Activated CD8-positive, alpha-beta T cell treated with anti-CD3 and anti-CD28 coated beads for 36 hours (primary cell): ENCODE measurements around the gene VWA5A. TPM values are rescaled to one million over a fixed set of nuclear protein-coding genes. Genes with fewer than 3 reads are reported as not detected.

ENCODE experiments used
- ATAC-seq: fragments of 200-7000 bp; cut with Tn5 transposase; one replicate; pipeline ENCODE4 v1.10.0; 2021; ENCODE audit warnings: mild to moderate bottlenecking, moderate library complexity
- CTCF ChIA-PET: fragments of 350-600 bp; sonication (Branson Sonifier 250); formaldehyde crosslinking; loops from one replicate; lab custom pipeline; 2021; ENCODE audit warnings: antibody characterized with exemption; lab: Charles Lee
- POLR2A ChIA-PET: fragments of 350-600 bp; sonication (Branson Sonifier 250); formaldehyde crosslinking; loops from one replicate; lab custom pipeline; 2021; ENCODE audit warnings: antibody characterized with exemption; lab: Charles Lee
- DNase-seq: peaks from one replicate; pipeline ENCODE4 v3.0.0-alpha.2; 2020
- H3K27ac Mint-ChIP-seq: one replicate; pipeline ENCODE4 v1.8.0; 2021; ENCODE audit warnings: mild to moderate bottlenecking, mixed read lengths
- H3K27me3 Mint-ChIP-seq: one replicate; pipeline ENCODE4 v1.8.0; 2021; ENCODE audit warnings: mixed read lengths
- H3K36me3 Mint-ChIP-seq: one replicate; pipeline ENCODE4 v1.8.0; 2021; ENCODE audit warnings: low read depth, mixed read lengths
- H3K4me1 Mint-ChIP-seq: one replicate; pipeline ENCODE4 v1.8.0; 2021; ENCODE audit warnings: low read depth, mixed read lengths
- H3K4me3 Mint-ChIP-seq: one replicate; pipeline ENCODE4 v1.8.0; 2021; ENCODE audit warnings: mild to moderate bottlenecking, moderate library complexity, mixed read lengths
- H3K9me3 Mint-ChIP-seq: one replicate; pipeline ENCODE4 v1.8.0; 2021; ENCODE audit warnings: mixed read lengths
- CTCF ChIP-seq: fragments of 200-600 bp; IDR thresholded peaks from one replicate; pipeline ENCODE4 v1.8.0; 2022; ENCODE audit warnings: antibody characterized with exemption, mild to moderate bottlenecking
- intact Hi-C: fragments of 100-400 bp; cut with micrococcal nuclease; formaldehyde crosslinking; loops from one replicate; pipeline ENCODE4 v1.10.0; 2022
- total RNA-seq, 2 experiments: library from RNA; stranded (reverse); gene quantifications; one replicate each; pipeline ENCODE4 v1.2.3, GENCODE V29; 2021

The VWA5A gene
- total RNA-seq, 2 experiments from 2014 or later = 4.4 TPM

DNA sequence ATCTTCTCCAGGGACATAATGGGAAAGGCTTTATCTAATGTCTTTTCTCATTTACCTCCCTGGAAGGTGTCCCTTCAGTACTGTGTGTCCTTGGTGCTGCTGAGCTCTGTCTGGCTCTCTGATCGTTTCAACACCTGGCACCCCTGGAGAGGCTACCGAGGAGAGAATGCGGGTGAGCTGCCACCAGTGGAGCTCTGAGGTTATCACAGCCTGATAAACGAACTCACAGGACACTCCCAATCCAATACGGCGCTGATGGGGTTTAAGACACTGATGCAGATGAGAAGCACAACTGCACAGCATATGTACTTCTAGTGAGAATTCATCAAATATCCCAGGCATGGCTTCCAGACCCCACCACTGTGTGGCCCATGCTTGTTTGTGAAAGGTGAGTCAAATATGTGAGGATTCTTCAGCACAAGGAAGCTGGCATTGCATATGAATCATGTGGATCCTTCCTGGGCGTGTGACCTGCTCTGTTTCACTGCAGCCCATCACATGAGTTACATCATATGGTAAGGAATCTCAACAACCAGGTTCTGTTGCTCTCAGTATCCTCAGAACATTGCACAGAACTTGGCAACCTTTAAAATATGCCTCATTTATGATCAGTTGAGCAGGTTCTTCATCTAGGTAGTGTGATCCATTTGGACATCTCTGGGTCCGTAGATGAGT is 34.8 kb upstream of the VWA5A start:
- H3K9me3 Mint-ChIP-seq = no peaks in the 10 kb centered on the region
- ChIA-PET CTCF (interaction anchor here (1.1 to 1.3 kb wide), 2 partner anchors 8 to 114 kb away, joined by 3 to 5 read pairs; no protein-coding TSS in a partner anchor), POLR2A (no interaction called here)
- H3K36me3 Mint-ChIP-seq = no peaks in the 10 kb centered on the region
- peaks cover 26% of the 10 kb centered on the region for H3K27me3 Mint-ChIP-seq
- H3K4me3 Mint-ChIP-seq = no peak overlapping the region
- no peak for DNase-seq
- no peak for TF ChIP-seq CTCF
- no peak for ATAC-seq
- peaks cover 6% of the 10 kb centered on the region for H3K4me1 Mint-ChIP-seq
- H3K27ac Mint-ChIP-seq = no peak overlapping the region
- intact Hi-C loops = no loop called here

DNA sequence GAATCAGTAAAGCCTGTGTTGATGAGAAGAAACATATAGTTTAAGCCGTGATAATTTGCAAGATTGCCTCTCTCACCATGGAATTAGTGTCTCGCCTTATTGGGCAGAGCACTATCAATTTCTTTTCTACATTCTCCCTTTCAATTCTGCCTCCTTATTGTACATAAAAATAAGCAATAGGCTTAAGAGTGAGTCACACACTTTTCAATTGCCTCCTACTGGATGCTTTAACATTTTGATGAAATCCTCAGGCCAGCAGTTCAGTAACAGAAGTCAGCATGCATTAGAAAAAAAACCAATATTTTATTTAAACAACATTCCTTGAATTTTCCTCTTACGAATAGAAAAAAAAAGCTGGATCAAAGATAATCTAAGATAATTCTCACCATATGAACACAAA is 33.8 kb upstream of the VWA5A start:
- Mint-ChIP-seq H3K4me1 (peaks cover 1% of the 10 kb centered on the region), H3K9me3 (no peaks in the 10 kb centered on the region), H3K36me3 (no peaks in the 10 kb centered on the region), H3K27me3 (peaks cover 28% of the 10 kb centered on the region), H3K27ac (no peak overlapping the region), H3K4me3 (no peak overlapping the region)
- no peak for ATAC-seq
- intact Hi-C loops = no loop called here
- DNase-seq = no peak
- TF ChIP-seq CTCF = no peak
- CTCF ChIA-PET = interaction anchor here (1.3 to 2.6 kb wide), 2 partner anchors 10 to 11 kb away, joined by 4 to 13 read pairs; no protein-coding TSS in a partner anchor
- POLR2A ChIA-PET = no interaction called here

GRCh38 chr11:124082371-124082770 is 32.9 kb upstream of the VWA5A start:
- no peak for TF ChIP-seq CTCF
- no peak overlapping the region for H3K4me3 Mint-ChIP-seq
- DNase-seq (no peak), ATAC-seq (no peak)
- no peaks in the 10 kb centered on the region for H3K4me1 Mint-ChIP-seq
- intact Hi-C loops = no loop called here
- H3K9me3 Mint-ChIP-seq = no peaks in the 10 kb centered on the region
- no peaks in the 10 kb centered on the region for H3K36me3 Mint-ChIP-seq
- POLR2A ChIA-PET = no interaction called here
- peaks cover 22% of the 10 kb centered on the region for H3K27me3 Mint-ChIP-seq
- CTCF ChIA-PET = interaction anchor here (1.3 to 2.6 kb wide), 2 partner anchors 11 to 12 kb away, joined by 4 to 13 read pairs; no protein-coding TSS in a partner anchor
- no peak overlapping the region for H3K27ac Mint-ChIP-seq

- no peak overlapping the region for H3K27ac Mint-ChIP-seq
- no peaks in the 10 kb centered on the region for H3K4me1 Mint-ChIP-seq
- no peak overlapping the region for H3K4me3 Mint-ChIP-seq
- ATAC-seq (no peak), DNase-seq (no peak)
- TF ChIP-seq CTCF = no peak
- H3K27me3 Mint-ChIP-seq = peaks cover 16% of the 10 kb centered on the region
- H3K9me3 Mint-ChIP-seq = no peaks in the 10 kb centered on the region
- intact Hi-C loops = no loop called here
- ChIA-PET CTCF (interaction anchor here (1.1 kb wide), 1 partner anchor 15 kb away, joined by 5 read pairs; no protein-coding TSS in a partner anchor), POLR2A (no interaction called here)
- no peaks in the 10 kb centered on the region for H3K36me3 Mint-ChIP-seq
These were observed 29.7 kb upstream of the VWA5A start for GRCh38 chr11:124085583-124085982.

GRCh38 chr11:124085997-124086846 is 29.0 kb upstream of the VWA5A start:
- ATAC-seq (no peak), DNase-seq (no peak)
- ChIA-PET CTCF (no interaction called here), POLR2A (no interaction called here)
- no peaks in the 10 kb centered on the region for H3K36me3 Mint-ChIP-seq
- intact Hi-C loops = no loop called here
- H3K4me1 Mint-ChIP-seq = no peaks in the 10 kb centered on the region
- peaks cover 15% of the 10 kb centered on the region for H3K27me3 Mint-ChIP-seq
- H3K4me3 Mint-ChIP-seq = no peak overlapping the region
- H3K9me3 Mint-ChIP-seq = no peaks in the 10 kb centered on the region
- no peak for TF ChIP-seq CTCF
- no peak overlapping the region for H3K27ac Mint-ChIP-seq
